Gastroesophageal sphincter (tissue), 4 donors: ENCODE measurements around the gene COL6A1. TPM values are rescaled to one million over a fixed set of nuclear protein-coding genes. Genes with fewer than 3 reads are reported as not detected.

Experiments used
- ATAC-seq: fragments of 150-250 bp; one replicate; pipeline ENCODE4 v1.9.1; 2016; ENCODE audit warnings: mild to moderate bottlenecking, moderate library complexity
- H3K27ac ChIP-seq, 4 donors: fragments of 200-600 bp; sonication (generic) in 3 of 4; 1 replicate in 3 of 4; 2 replicates in 1 of 4; pipeline ENCODE4 v1.5.1; 2016 to 2019
- H3K27me3 ChIP-seq: fragments of 200-600 bp; sonication (generic); one replicate; pipeline ENCODE4 v1.5.1; 2019
- H3K36me3 ChIP-seq, 2 donors: fragments of 200-600 bp; sonication (generic); one replicate each; pipeline ENCODE4 v1.5.1; 2019; ENCODE audit warnings: control low read depth in 1 of 2
- H3K4me1 ChIP-seq, 3 donors: fragments of 200-600 bp; sonication (generic); 1 replicate in 2 of 3; 2 replicates in 1 of 3; pipeline ENCODE4 v1.5.1; 2016 to 2019; ENCODE audit warnings: control low read depth in 2 of 3
- H3K4me3 ChIP-seq, 2 donors: fragments of 200-600 bp; sonication (generic); one replicate each; pipeline ENCODE4 v1.5.1; 2019; ENCODE audit warnings: mild to moderate bottlenecking in 1 of 2, moderate library complexity in 1 of 2
- H3K9me3 ChIP-seq, 3 donors: fragments of 200-600 bp; sonication (generic); one replicate each; pipeline ENCODE4 v1.5.1; 2017 to 2019; ENCODE audit warnings: control low read depth in 2 of 3
- CTCF ChIP-seq, 4 experiments: fragments of 200-600 bp in 2 of 4; fragments of 450-650 bp in 2 of 4; sonication (generic) in 1 of 4; IDR thresholded peaks; one replicate each; pipeline ENCODE4 v1.5.1; 2017 to 2019; ENCODE audit warnings: antibody characterized with exemption in 4 of 4, mild to moderate bottlenecking in 2 of 4, moderate library complexity in 2 of 4
- EP300 ChIP-seq: sonication (generic); formaldehyde crosslinking; IDR thresholded peaks from one replicate; pipeline ENCODE4 v1.6.1; 2017; ENCODE audit warnings: antibody characterized with exemption, mild to moderate bottlenecking
- POLR2A ChIP-seq, 2 donors: fragments of 450-650 bp; IDR thresholded peaks; one replicate each; pipeline ENCODE4 v1.6.1; 2017; ENCODE audit warnings: antibody characterized with exemption in 2 of 2, mild to moderate bottlenecking in 2 of 2, moderate library complexity in 1 of 2
- POLR2AphosphoS5 ChIP-seq: sonication (generic); formaldehyde crosslinking; IDR thresholded peaks from one replicate; pipeline ENCODE4 v1.6.1; 2017; ENCODE audit warnings: antibody characterized with exemption
- WGBS, 2 donors: methylation state at CpG; one replicate each; pipeline ENCODE4 v1.1.5; 2018; ENCODE audit warnings: low coverage in 1 of 2; 5-methylcytosine and 5-hydroxymethylcytosine counted together
- total RNA-seq, 4 donors: library from RNA; depleted of rRNA; stranded (reverse); fragments of >200 nt; gene quantifications; one replicate each; pipeline ENCODE4 v1.1.0, GENCODE V29; 2016

COL6A1 gene
- total RNA-seq, 4 donors from 2014 or later = 477 to 1,231 (median 878) TPM

- ATAC-seq = no peak
- Histone ChIP-seq H3K9me3 (peaks cover 0 to 20% (median 0%) of the 10 kb centered on the region in 3 donors), H3K36me3 (peaks cover 0 to 24% of the 10 kb centered on the region in 2 donors), H3K27ac (no peak overlapping the region), H3K27me3 (no peaks in the 10 kb centered on the region), H3K4me1 (no peaks in the 10 kb centered on the region), H3K4me3 (no peak overlapping the region)
- WGBS, 2 donors = 92% methylated on average over 5 of the region's 20 CpGs; no CpG with 5 or more reads in 1 of the 2 donors
- TF ChIP-seq EP300 (no peak), POLR2A (IDR thresholded peaks at IDR 0.05) (no peak), CTCF (IDR thresholded peaks at IDR 0.05) (no peak), POLR2AphosphoS5 (no peak)
These were observed 41.5 kb upstream of the COL6A1 start for GRCh38 chr21:45940091-45940490.

DNA sequence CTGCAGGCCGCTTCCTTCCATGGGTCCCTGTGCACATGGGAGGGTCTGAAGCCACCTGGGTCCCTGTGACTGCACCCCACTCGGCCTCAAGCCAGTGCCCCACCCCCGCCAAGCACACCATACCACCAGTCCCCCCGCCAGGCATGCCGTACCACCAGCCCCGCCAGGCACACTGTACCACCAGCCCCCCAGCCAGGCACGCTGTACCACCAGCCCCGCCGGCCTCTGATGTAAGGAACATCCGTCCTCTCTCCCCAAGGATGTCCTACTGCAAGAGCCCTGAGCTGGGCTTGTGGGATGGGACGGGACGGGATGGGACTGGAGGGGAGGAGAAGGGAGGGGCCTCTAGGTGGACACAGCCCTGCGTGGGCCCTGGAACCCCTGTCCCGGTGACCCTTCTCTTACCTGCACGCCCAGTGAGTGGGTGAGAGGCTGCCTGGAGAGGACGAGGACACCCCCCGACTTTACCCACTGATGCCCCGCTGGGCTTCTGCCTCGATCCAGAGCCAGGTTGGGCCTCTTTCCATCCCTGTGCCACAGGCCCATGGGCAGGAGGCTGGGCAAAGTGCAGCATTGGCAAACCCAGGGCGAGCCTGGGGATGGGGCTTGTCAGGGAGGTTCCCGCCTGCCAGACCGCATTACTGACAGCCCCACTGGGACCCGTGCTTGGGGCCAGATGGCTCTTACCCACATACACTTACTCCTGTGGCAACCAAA lies 40.8 kb upstream of the COL6A1 start:
- WGBS, 2 donors = no CpG with 5 or more reads among the region's 23 CpGs
- Histone ChIP-seq H3K27me3 (no peaks in the 10 kb centered on the region), H3K36me3 (peaks cover 0 to 17% of the 10 kb centered on the region in 2 donors), H3K4me1 (no peaks in the 10 kb centered on the region), H3K9me3 (peaks cover 0 to 13% (median 0%) of the 10 kb centered on the region in 3 donors), H3K27ac (no peak overlapping the region), H3K4me3 (no peak overlapping the region)
- ATAC-seq = no peak
- TF ChIP-seq CTCF (IDR thresholded peaks at IDR 0.05) = no peak
- no peak for TF ChIP-seq POLR2AphosphoS5

DNA sequence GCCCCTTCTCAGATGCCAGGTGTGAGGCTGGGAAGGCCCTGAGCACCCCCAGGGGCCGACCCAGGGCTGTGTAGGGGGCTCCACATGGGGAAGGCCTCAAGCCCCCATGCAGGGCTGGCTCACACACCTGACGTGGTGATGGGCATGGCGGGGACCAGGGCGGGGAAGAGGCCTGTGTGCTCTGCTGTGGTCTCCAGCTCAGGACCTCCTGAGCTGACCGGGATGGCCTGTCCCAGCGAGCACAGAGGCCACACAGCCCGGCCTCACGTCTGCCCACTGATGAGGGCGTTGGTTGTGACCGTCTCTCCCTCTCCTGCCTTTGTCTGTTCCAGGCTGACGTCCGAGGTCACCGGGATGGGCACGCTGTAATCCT lies 40.2 kb upstream of the COL6A1 start:
- TF ChIP-seq CTCF (IDR thresholded peaks at IDR 0.05) = no peak
- no peak for TF ChIP-seq EP300
- TF ChIP-seq POLR2A (IDR thresholded peaks at IDR 0.05) = no peak
- no peak for TF ChIP-seq POLR2AphosphoS5
- Histone ChIP-seq H3K27me3 (no peaks in the 10 kb centered on the region), H3K36me3 (peaks cover 0 to 11% of the 10 kb centered on the region in 2 donors), H3K9me3 (peaks cover 0 to 8% (median 0%) of the 10 kb centered on the region in 3 donors), H3K27ac (no peak overlapping the region), H3K4me3 (no peak overlapping the region), H3K4me1 (no peaks in the 10 kb centered on the region)
- ATAC-seq = no peak
- WGBS, 2 donors = 93% methylated on average over 6 of the region's 14 CpGs; no CpG with 5 or more reads in 1 of the 2 donors

- no peak overlapping the region for H3K4me3 ChIP-seq
- H3K9me3 ChIP-seq = peaks cover 0 to 2% (median 0%) of the 10 kb centered on the region in 3 donors
- H3K27ac ChIP-seq = no peak overlapping the region
- H3K36me3 ChIP-seq = peaks cover 0 to 5% of the 10 kb centered on the region in 2 donors
- ATAC-seq = no peak
- no peaks in the 10 kb centered on the region for H3K4me1 ChIP-seq
- TF ChIP-seq EP300 (no peak), CTCF (IDR thresholded peaks at IDR 0.05) (no peak), POLR2AphosphoS5 (no peak), POLR2A (IDR thresholded peaks at IDR 0.05) (no peak)
- 80 to 90% methylated on average over 19 of the region's 32 CpGs for WGBS, 2 donors
- H3K27me3 ChIP-seq = no peaks in the 10 kb centered on the region
These were observed 39.6 kb upstream of the COL6A1 start for GRCh38 chr21:45941717-45942546.
